ENCODE measurements around the gene EZR.
"Not testable (repeated sequence)": the region's sequence is repeated elsewhere in the genome, so short reads cannot be mapped to it uniquely, and the experiment has no call there.

Gene EZR

GRCh38 chr6:158804207-158804606, 15.0 kb downstream of the EZR start:
- Histone ChIP-seq H3K27ac (ENCODE audit: low read depth, low read length) (peak overlapping the region; percentile 46; the same call in 1 of the 2 replicates), H3K27me3 (ENCODE audit: insufficient read depth, low read length) (no peaks in the 10 kb centered on the region), H3K36me3 (ENCODE audit: insufficient read depth, low read length) (peaks cover 24% of the 10 kb centered on the region), H3K4me3 (ENCODE audit: low read length) (no peak overlapping the region), H3K4me1 (ENCODE audit: insufficient read depth, low read length) (peaks cover 71% of the 10 kb centered on the region), H3K9me3 (ENCODE audit: insufficient read depth, low read depth, low read length) (no peaks in the 10 kb centered on the region), H3K9ac (ENCODE audit: low read depth, low read length) (no peak overlapping the region)

DNA sequence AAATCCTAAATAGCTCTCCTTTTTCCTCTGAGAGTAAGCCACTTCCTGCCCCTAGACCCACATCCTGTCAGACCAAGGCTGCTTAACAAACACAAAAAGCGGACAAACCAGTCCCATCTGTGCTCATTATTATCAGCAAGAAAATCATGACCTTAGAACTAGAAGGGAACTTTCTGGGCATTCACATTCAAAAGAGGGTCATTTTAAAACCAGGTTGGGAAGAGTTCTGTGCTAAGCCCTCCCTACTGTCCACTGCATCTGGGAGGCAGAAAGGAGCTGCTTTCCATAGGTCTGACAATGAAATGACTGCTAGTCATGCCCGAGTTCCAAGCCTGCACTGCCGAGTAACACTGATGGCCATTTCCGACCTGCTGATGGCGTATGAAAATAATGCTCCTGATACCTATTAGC, 15.4 kb downstream of the EZR start:
- Histone ChIP-seq H3K36me3 (ENCODE audit: insufficient read depth, low read length) (peaks cover 21% of the 10 kb centered on the region), H3K4me1 (ENCODE audit: insufficient read depth, low read length) (peaks cover 71% of the 10 kb centered on the region), H3K4me3 (ENCODE audit: low read length) (no peak overlapping the region), H3K27ac (ENCODE audit: low read depth, low read length) (peak overlapping the region; percentile 46), H3K9me3 (ENCODE audit: insufficient read depth, low read depth, low read length) (no peaks in the 10 kb centered on the region), H3K9ac (ENCODE audit: low read depth, low read length) (no peak overlapping the region), H3K27me3 (ENCODE audit: insufficient read depth, low read length) (no peaks in the 10 kb centered on the region)
- WGBS: 86% methylated on average over 5 of the region's 5 CpGs

DNA sequence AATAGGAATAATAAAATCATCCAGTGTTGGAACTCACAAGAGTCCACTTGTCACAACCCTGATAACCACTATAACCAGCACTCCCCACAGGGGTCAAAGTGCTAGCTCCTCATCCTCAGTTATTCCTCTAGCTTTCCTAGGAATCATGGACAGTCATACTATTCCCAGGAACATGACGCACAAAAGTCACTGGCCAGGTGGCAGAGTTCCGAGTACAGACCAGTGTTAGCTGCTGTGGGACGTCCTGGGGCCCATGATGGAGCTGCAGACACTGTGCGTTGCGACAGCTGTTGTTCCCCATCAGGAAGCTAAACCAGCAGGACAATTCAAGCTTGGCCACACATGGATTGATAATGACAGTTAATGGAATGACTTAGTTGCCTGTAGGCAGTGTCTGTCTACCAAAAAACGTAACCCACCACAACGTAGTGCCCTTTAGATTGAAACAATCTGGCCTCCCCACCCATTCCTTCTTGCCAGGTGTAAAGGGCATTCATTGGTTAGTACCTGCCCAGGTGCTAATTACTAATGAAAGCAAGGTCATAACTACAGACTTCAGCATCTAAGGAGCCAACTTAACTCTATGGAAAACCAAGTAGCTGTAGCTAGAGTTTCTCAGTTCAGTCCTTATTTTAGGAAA, 17.4 kb downstream of the EZR start:
- Histone ChIP-seq H3K9ac (ENCODE audit: low read depth, low read length) (no peak overlapping the region), H3K27ac (ENCODE audit: low read depth, low read length) (no peak overlapping the region), H3K36me3 (ENCODE audit: insufficient read depth, low read length) (peaks cover 23% of the 10 kb centered on the region)

DNA sequence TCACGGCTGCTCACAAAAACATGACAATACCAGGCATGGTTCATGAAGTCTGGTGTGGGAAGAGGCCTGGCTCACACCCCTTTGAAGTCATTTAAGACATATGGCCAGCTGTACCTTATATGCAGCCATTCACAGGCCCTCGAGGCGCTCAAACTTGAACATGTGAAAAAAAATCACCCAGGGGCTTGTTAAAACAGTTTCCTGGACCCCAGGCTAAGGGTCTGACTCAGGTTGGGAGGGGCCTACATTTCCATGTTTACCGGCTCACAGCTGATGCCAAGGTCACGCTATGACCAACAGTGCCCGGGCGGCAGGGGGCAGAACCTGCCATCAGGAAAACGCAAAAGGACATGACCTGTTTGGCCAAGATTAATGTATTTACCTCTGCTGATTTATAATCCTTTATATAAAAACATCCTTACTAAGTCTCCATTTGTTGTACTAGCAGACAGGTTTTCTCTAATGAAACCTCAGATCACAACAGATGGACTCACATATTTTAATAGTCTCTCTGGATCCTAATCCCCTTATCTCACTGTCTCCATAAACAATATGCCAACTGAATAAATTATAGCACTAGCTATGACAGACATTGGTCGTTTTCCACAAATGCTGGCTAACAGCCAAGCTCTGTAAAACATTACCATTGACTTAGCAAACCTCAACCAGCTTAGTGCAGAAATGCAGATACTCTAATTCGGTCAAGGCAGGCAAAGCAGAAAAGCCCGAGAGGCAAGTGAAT, 19.9 kb downstream of the EZR start:
- Histone ChIP-seq H3K4me3 (ENCODE audit: low read length) (no peak overlapping the region), H3K27ac (ENCODE audit: low read depth, low read length) (no peak overlapping the region), H3K9ac (ENCODE audit: low read depth, low read length) (no peak overlapping the region), H3K4me1 (ENCODE audit: insufficient read depth, low read length) (peaks cover 68% of the 10 kb centered on the region), H3K36me3 (ENCODE audit: insufficient read depth, low read length) (peaks cover 34% of the 10 kb centered on the region), H3K9me3 (ENCODE audit: insufficient read depth, low read depth, low read length) (no peaks in the 10 kb centered on the region), H3K27me3 (ENCODE audit: insufficient read depth, low read length) (no peaks in the 10 kb centered on the region)
- WGBS: 89% methylated on average over 10 of the region's 11 CpGs

More for the DNA sequence above, 17.4 kb downstream of the EZR start:
- Histone ChIP-seq H3K4me3 (ENCODE audit: low read length) (no peak overlapping the region), H3K4me1 (ENCODE audit: insufficient read depth, low read length) (peaks cover 74% of the 10 kb centered on the region), H3K9me3 (ENCODE audit: insufficient read depth, low read depth, low read length) (no peaks in the 10 kb centered on the region), H3K27me3 (ENCODE audit: insufficient read depth, low read length) (no peaks in the 10 kb centered on the region)
- WGBS: 88% methylated on average over 7 of the region's 7 CpGs

GRCh38 chr6:158798311-158798710, 20.9 kb downstream of the EZR start:
- Histone ChIP-seq H3K27me3 (ENCODE audit: insufficient read depth, low read length) (no peaks in the 10 kb centered on the region), H3K4me3 (ENCODE audit: low read length) (no peak overlapping the region), H3K9ac (ENCODE audit: low read depth, low read length) (no peak overlapping the region), H3K36me3 (ENCODE audit: insufficient read depth, low read length) (peaks cover 32% of the 10 kb centered on the region), H3K4me1 (ENCODE audit: insufficient read depth, low read length) (peaks cover 65% of the 10 kb centered on the region), H3K27ac (ENCODE audit: low read depth, low read length) (no peak overlapping the region), H3K9me3 (ENCODE audit: insufficient read depth, low read depth, low read length) (no peaks in the 10 kb centered on the region)
- WGBS: 89% methylated on average over 8 of the region's 8 CpGs

GRCh38 chr6:158797331-158798310, 21.5 kb downstream of the EZR start:
- Histone ChIP-seq H3K9ac (ENCODE audit: low read depth, low read length) (no peak overlapping the region), H3K9me3 (ENCODE audit: insufficient read depth, low read depth, low read length) (no peaks in the 10 kb centered on the region), H3K4me1 (ENCODE audit: insufficient read depth, low read length) (peaks cover 61% of the 10 kb centered on the region), H3K27ac (ENCODE audit: low read depth, low read length) (no peak overlapping the region), H3K4me3 (ENCODE audit: low read length) (no peak overlapping the region), H3K27me3 (ENCODE audit: insufficient read depth, low read length) (no peaks in the 10 kb centered on the region), H3K36me3 (ENCODE audit: insufficient read depth, low read length) (peaks cover 27% of the 10 kb centered on the region)
- WGBS: 89% methylated on average over 3 of the region's 3 CpGs

- WGBS: 59% methylated on average over 3 of the region's 3 CpGs
- H3K4me3 ChIP-seq (ENCODE audit: low read length): no peak overlapping the region
- H3K36me3 ChIP-seq (ENCODE audit: insufficient read depth, low read length): peaks cover 27% of the 10 kb centered on the region
- no peaks in the 10 kb centered on the region for H3K27me3 ChIP-seq (ENCODE audit: insufficient read depth, low read length)
- H3K9ac ChIP-seq (ENCODE audit: low read depth, low read length): no peak overlapping the region
- peaks cover 55% of the 10 kb centered on the region for H3K4me1 ChIP-seq (ENCODE audit: insufficient read depth, low read length)
- H3K9me3 ChIP-seq (ENCODE audit: insufficient read depth, low read depth, low read length): no peaks in the 10 kb centered on the region
- no peak overlapping the region for H3K27ac ChIP-seq (ENCODE audit: low read depth, low read length)
Observed at GRCh38 chr6:158796353-158796752, 22.8 kb downstream of the EZR start.

- peaks cover 55% of the 10 kb centered on the region for H3K4me1 ChIP-seq (ENCODE audit: insufficient read depth, low read length)
- H3K27ac ChIP-seq (ENCODE audit: low read depth, low read length): no peak overlapping the region
- no peaks in the 10 kb centered on the region for H3K9me3 ChIP-seq (ENCODE audit: insufficient read depth, low read depth, low read length)
- WGBS: 92% methylated on average over 5 of the region's 5 CpGs
- H3K9ac ChIP-seq (ENCODE audit: low read depth, low read length): no peak overlapping the region
- H3K4me3 ChIP-seq (ENCODE audit: low read length): no peak overlapping the region
- H3K27me3 ChIP-seq (ENCODE audit: insufficient read depth, low read length): no peaks in the 10 kb centered on the region
- peaks cover 30% of the 10 kb centered on the region for H3K36me3 ChIP-seq (ENCODE audit: insufficient read depth, low read length)
Observed at GRCh38 chr6:158795516-158795915, 23.7 kb downstream of the EZR start.

GRCh38 chr6:158793432-158793831, 25.7 kb downstream of the EZR start:
- Histone ChIP-seq H3K27me3 (ENCODE audit: insufficient read depth, low read length) (no peaks in the 10 kb centered on the region), H3K4me3 (ENCODE audit: low read length) (no peak overlapping the region), H3K36me3 (ENCODE audit: insufficient read depth, low read length) (peaks cover 43% of the 10 kb centered on the region), H3K9ac (ENCODE audit: low read depth, low read length) (no peak overlapping the region), H3K27ac (ENCODE audit: low read depth, low read length) (no peak overlapping the region), H3K9me3 (ENCODE audit: insufficient read depth, low read depth, low read length) (no peaks in the 10 kb centered on the region), H3K4me1 (ENCODE audit: insufficient read depth, low read length) (peaks cover 38% of the 10 kb centered on the region)
- 34% methylated on average over 1 of the region's 1 CpG for WGBS

DNA sequence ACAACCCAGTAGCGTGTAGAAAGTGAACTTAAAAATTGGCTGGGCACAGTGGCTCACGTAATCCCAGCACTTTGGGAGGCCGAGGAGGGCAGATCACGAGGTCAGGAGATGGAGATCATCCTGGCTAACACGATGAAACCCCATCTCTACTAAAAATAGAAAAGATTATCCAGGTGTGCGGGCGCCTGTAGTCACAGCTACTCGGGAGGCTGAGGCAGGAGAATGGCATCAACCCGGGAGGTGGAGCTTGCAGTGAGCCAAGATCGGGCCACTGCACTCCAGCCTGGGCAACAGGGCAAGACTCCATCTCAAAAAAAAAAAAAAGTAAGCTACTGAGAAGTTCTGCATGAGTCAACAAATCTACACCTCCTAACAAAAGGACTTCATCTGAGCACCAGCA, 26.7 kb downstream of the EZR start:
- Histone ChIP-seq H3K4me1 (ENCODE audit: insufficient read depth, low read length) (peaks cover 30% of the 10 kb centered on the region), H3K36me3 (ENCODE audit: insufficient read depth, low read length) (peaks cover 46% of the 10 kb centered on the region)
- H3K9me3 ChIP-seq (ENCODE audit: insufficient read depth, low read depth, low read length); H3K27ac ChIP-seq (ENCODE audit: low read depth, low read length); H3K4me3 ChIP-seq (ENCODE audit: low read length); H3K27me3 ChIP-seq (ENCODE audit: insufficient read depth, low read length); H3K9ac ChIP-seq (ENCODE audit: low read depth, low read length): not testable (repeated sequence)
- WGBS: 88% methylated on average over 10 of the region's 10 CpGs

Measured in HUES64 (cell line).